Endothelial cell of umbilical vein (primary cell): Measurements from ENCODE around the gene UBA6.

ENCODE experiments used
- CTCF ChIP-seq, 2 donors: IDR thresholded peaks; 1 replicate in 1 of 2; 2 replicates in 1 of 2; pipeline ENCODE4 v1.5.1; 2011; ENCODE audit warnings: low read length in 2 of 2, mild to moderate bottlenecking in 2 of 2, moderate library complexity in 2 of 2, control low read depth in 1 of 2, inconsistent platforms in 1 of 2, low read depth in 1 of 2; ENCODE audit not compliant: insufficient read depth in 1 of 2; ENCODE audit errors: extremely low read depth in 1 of 2
- EZH2 ChIP-seq: IDR thresholded peaks from 2 replicates; pipeline ENCODE4 v1.6.1; 2012; ENCODE audit warnings: borderline replicate concordance, low read depth, mild to moderate bottlenecking, moderate library complexity, low read length, inconsistent platforms; ENCODE audit not compliant: severe bottlenecking
- FOS ChIP-seq: IDR thresholded peaks from 2 replicates; pipeline ENCODE4 v1.6.1; 2011; ENCODE audit warnings: mild to moderate bottlenecking, low read length, moderate library complexity, borderline replicate concordance; ENCODE audit not compliant: insufficient read depth
- JUN ChIP-seq: IDR thresholded peaks from 2 replicates; pipeline ENCODE4 v1.6.1; 2011; ENCODE audit warnings: borderline replicate concordance, low read depth; ENCODE audit not compliant: insufficient read length, insufficient read depth
- MAX ChIP-seq: IDR thresholded peaks from 2 replicates; pipeline ENCODE4 v1.6.1; 2011; ENCODE audit not compliant: insufficient read depth, insufficient read length
- MYC ChIP-seq: IDR thresholded peaks from one replicate; pipeline ENCODE4 v1.6.1; 2011; ENCODE audit warnings: mild to moderate bottlenecking, low read depth, low read length
- POLR2A ChIP-seq: IDR thresholded peaks from 2 replicates; pipeline ENCODE4 v1.6.1; 2012; ENCODE audit warnings: low read depth, mild to moderate bottlenecking, control low read depth, low read length
- POLR2AphosphoS5 ChIP-seq: IDR thresholded peaks from 2 replicates; pipeline ENCODE4 v1.6.1; 2012; ENCODE audit warnings: low read depth, mild to moderate bottlenecking, control low read depth, low read length, moderate library complexity; ENCODE audit not compliant: insufficient read depth

GRCh38 chr4:67723341-67723740, 22.4 kb upstream of the UBA6 start:
- TF ChIP-seq CTCF (IDR thresholded peaks at IDR 0.05; ENCODE audit: extremely low read depth in 1 of 2, insufficient read depth in 1 of 2, low read depth in 1 of 2, low read length in 2 of 2) = no peak
- TF ChIP-seq POLR2A = no peak
- TF ChIP-seq POLR2AphosphoS5 = no peak
- no peak for TF ChIP-seq MAX
- no peak for TF ChIP-seq MYC
- TF ChIP-seq JUN = no peak
- TF ChIP-seq EZH2 = no peak
- no peak for TF ChIP-seq FOS
